DMS79 treated with DMSO at 0.1 percent for 48 hours (cell line): ENCODE measurements around the gene BRSK2.
A peak's percentile ranks its signal among the peaks of the same experiment; 100 is the strongest.

Source experiments
- DNase-seq: peaks from one replicate; lab custom pipeline; 2025; lab: John Stamatoyannopoulos, UW

Gene BRSK2

GRCh38 chr11:1397146-1397861 is 7.6 kb downstream of the BRSK2 start:
- no peak for DNase-seq

DNA sequence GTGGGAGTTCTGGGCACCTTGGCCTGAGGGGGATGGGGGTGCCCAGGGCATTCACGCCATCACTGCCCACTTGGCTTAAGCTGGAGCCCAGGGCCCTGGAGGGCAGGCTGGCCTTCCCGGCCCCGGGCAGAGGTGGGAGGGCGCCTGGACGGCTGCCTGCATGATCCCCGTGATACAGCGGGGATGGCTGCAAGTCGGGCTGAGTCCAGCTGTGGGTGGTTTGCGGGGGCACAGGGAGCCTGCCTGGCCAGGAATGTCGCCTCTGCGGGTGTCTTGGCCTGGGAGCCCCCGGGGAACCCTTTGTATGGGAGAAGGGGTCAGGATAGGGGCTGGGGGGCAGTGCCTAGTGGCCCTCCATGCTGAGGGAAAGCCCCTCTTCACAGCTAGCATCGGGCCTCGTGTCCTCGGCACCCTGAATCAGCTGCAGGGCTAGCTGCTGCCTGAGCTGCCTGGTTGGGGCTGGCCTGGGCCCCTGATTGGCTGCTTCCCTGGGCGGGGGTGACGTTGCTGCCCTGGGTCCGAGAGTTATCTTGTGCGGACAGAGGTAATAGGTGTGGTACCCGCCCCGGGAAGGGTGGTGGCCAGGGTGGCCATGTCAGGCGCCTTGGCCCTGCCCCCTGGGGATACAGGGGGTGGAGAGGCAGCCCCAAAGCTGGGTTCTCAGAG is 8.3 kb downstream of the BRSK2 start:
- no peak for DNase-seq

DNA sequence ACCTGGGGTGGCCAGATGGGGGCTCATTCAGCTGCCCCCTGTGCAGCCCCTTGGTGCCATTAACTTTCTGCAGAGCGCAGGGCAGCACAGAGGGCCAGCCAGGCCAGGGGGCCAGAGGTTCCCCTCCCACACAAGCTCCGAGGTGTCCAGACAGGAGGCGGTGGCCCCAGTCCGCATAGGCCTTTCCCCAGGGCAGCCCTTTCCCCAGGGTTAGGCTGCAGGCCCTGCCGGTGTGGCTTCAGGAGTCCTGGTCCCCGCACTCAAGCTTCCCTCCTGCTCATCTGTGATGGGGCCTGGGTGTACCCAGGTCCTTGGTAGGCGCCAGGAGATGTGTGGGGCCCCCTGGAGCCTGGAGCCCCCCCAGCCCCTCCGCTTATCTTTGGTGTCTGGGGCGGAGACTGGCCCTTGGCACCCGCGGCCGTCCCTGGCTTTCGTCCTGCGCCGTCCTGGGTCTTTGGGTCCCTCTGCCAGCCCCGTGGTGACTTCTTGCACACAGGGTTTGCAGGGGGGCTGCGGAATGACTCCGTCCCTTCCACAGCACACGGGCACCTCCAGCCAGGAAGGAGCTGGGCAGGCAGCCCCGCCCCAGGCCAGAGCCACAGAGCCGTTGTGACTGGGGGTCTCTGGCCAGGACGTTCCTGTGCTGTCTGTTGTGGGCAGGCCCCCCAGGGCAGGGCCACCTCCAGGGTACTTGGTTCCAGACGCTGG is 8.9 kb downstream of the BRSK2 start:
- DNase-seq: no peak

GRCh38 chr11:1399386-1400316 is 9.9 kb downstream of the BRSK2 start:
- no peak for DNase-seq

GRCh38 chr11:1400317-1401170 is 10.8 kb downstream of the BRSK2 start:
- no peak for DNase-seq

DNA sequence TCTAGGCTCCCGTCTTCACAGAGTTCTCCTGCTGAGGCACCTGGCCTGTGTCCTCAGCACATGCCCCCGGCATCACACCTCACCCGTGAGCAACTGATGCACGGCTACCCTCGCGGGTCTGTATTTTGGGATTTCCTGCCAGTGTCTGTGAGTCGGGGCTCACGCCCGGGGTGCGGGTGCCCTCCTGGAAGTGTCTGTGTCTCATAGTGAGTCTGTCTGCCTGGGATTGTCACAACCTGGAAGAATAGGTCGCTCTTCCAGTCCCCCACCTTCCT is 11.4 kb downstream of the BRSK2 start:
- DNase-seq: no peak

DNA sequence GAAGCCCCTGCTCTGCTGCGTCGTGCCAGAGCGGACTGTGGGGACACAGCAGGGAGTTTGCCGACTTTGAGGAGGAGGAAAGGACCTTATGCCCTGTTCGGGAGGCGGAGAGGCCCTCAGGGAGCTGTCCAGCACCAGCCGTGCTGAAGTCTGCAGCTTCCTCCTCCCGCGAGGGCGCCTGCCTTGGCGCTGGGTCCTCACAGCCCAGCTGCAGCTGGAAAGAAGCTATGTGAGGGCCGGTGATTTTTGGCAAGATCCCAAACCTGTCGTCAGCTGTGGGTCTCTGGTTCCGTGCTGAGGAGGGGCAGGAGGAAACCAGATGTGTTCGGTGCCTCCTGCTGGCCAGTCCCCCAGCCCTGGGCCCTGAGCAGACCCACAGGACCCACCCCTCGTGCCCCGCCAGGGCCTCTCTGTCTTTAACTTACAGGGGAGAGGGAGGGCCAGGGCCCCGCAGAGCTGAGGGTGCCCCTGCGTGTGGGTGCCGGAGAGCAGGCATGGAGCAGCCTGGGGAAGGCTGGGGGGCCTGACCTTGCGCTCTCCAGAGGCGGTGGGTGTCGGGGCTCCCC is 12.0 kb downstream of the BRSK2 start:
- peak; percentile 30 for DNase-seq

DNA sequence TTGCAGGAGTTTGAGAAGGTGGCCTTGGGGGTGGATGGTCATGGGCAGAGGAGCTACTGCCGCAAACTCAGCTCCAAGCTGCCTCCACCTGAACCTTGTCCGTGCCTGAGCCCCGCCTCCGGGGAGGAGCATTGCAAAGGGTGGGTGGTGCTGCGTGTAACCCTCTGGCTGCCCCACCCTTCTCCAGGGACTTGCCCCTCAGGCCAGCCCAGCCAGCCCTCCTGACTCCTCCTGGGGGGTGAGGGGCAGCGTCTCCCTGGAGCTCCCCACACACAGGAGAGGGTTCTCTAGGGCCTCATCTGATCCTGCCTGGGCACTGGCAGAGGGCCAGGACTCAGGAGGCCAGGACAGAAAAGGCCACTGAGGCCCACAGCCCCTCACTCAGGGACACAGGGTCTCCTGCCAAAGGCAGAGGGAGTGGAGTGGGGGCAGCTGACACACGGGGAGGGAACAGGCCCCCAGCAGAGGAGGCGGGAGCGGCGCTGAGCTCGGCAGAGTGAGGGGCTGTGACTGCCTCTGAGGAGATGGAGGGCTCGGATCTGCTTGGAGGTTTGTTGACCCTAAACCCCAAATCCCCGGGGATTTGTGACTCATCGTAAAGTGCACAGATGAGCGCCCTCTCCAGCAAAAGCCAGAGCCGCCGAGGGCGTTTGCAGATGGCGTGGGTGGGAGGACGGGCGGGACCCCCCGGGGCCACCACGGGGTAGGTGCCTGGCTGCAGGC is 12.8 kb downstream of the BRSK2 start:
- no peak for DNase-seq

DNA sequence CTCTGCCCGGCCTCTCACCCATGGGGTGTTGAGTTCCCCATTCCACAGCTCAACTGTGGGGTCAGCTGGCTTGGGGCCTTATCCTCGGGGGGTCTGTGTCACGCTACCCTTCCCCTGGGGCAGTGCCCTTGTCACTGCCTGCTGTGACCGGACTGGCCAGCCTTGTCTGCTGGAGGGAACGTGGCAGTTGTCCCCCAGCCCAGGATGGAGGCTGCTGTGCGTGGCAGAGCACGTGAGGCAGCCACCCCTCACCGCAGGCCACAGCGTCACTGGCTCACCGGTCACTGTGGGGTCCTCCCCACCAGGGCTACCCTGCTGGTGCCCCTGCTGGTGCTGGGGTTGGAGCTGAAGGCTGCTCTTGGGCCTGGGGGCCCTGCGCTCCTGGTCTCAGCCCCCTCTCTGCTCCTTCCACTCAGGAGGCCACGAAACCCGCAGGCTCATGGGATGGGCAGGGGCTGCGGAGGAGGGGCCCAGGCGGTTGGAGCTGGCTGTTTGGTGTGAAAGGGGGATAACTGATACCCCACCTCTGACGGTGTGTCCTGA is 13.4 kb downstream of the BRSK2 start:
- no peak for DNase-seq

DNA sequence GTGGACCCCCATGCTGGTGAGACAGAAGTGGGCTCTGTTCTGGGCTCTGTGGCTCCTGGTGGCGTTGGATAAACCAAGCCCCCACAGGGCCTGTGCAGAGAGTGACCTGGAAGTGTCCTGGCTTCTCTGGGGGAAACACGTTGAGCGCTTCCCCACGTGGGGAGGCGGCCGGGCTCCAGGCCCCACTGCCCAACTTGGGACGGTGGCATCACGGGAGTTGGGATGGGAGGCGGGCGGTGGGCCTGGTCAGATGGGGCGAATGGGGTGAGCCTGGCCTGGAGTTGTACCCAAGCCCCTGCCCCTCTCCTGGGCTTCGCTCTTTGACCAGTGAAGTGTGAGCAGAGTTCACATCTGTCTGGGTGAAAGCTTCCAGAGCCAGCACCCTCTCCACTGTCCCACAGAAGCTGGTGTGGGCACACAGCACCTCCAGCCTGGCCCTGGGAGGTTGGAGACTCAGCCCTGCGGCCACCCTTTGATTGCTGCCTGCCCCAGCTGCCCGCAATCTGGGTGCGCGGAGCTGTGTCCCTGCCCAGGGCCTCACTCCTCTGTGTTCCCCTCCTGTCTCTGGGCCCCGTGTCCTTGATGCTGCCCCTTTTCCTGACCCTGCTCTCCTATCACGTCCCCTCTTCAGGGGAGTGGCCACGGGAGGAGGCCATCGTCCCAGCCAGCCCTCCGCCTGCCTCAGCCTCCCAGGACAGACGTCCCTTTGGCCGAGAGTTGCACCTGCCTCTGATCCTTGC is 14.2 kb downstream of the BRSK2 start:
- no peak for DNase-seq

DNA sequence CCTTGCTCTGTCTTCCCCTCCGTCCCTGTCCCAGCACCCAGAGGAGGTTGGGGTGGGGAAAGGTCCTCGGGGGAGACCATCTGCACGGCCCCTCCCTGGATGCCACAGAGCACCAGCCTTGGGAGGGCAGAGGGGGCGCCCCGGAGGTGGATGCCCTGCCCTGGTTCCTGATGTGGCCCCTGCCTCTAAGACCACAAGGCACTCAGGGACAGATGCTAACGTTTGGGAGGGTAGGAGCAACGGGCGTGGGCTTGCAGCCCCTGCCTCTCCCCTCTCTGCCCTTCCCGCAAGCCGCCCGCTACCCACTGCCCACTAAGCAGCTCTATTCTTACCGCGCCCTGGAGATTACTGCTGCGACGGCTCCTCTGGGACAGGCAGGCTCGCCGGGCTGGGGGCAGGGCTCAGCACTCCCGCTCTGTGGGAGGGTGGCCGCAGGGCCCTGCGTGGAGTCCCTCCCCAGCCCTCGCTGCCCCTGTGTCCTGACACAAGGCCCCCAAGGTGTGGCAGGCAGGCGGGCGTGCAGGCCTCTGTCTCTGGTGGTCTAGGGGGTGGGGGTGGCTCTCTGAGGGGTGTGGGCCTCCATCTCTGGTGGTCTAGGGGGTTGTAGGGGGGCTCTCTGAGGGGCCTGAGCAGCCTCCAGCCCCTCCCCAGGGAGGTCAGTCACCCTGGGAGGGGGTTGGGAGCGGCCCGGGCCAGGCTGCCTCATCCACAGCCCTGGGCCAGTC is 14.9 kb downstream of the BRSK2 start:
- DNase-seq: no peak

- no peak for DNase-seq
These were observed 15.7 kb downstream of the BRSK2 start for GRCh38 chr11:1405186-1406020.

GRCh38 chr11:1406571-1407485 is 17.1 kb downstream of the BRSK2 start:
- DNase-seq: no peak

GRCh38 chr11:1407668-1408067 is 17.9 kb downstream of the BRSK2 start:
- DNase-seq: no peak

- no peak for DNase-seq
These were observed 18.6 kb downstream of the BRSK2 start for GRCh38 chr11:1408346-1408745.

- DNase-seq: no peak
These were observed 19.5 kb downstream of the BRSK2 start for GRCh38 chr11:1409108-1409851.
